Heart right ventricle (tissue), 16 donors: ENCODE data around the gene LCORL. TPM values are rescaled to one million over a fixed set of nuclear protein-coding genes. Genes with fewer than 3 reads are reported as not detected.
"Not testable (repeated sequence)": the region's sequence is repeated elsewhere in the genome, so short reads cannot be mapped to it uniquely, and the experiment has no call there.

Source experiments
- ATAC-seq, 8 donors: fragments of 200-7000 bp; cut with Tn5 transposase; one replicate each; pipeline ENCODE4 v1.9.1; 2020; ENCODE audit warnings: mild to moderate bottlenecking in 8 of 8, moderate library complexity in 8 of 8, moderate number of reproducible peaks in 1 of 8
- DNase-seq, 2 donors: peaks; one replicate each; pipeline ENCODE4 v3.0.0-alpha.2; 2020
- H3K27ac ChIP-seq, 10 donors: fragments of 200-600 bp; sonication (generic) in 2 of 10; one replicate each; pipeline versions ENCODE4 v1.5.0 to v1.8.0; 2020 to 2022; ENCODE audit warnings: mild to moderate bottlenecking in 3 of 10
- H3K27me3 ChIP-seq, 7 donors: fragments of 200-600 bp; one replicate each; pipeline ENCODE4 v1.8.0; 2021 to 2022; ENCODE audit warnings: mild to moderate bottlenecking in 2 of 7
- H3K36me3 ChIP-seq, 9 donors: fragments of 200-600 bp; sonication (generic) in 1 of 9; one replicate each; pipeline versions ENCODE4 v1.5.0 to v1.8.0; 2020 to 2022; ENCODE audit warnings: mild to moderate bottlenecking in 2 of 9
- H3K4me1 ChIP-seq, 9 donors: fragments of 200-600 bp; sonication (generic) in 1 of 9; one replicate each; pipeline versions ENCODE4 v1.5.0 to v1.8.0; 2020 to 2022; ENCODE audit warnings: mild to moderate bottlenecking in 4 of 9
- H3K4me3 ChIP-seq, 10 donors: fragments of 200-600 bp; sonication (generic) in 2 of 10; one replicate each; pipeline versions ENCODE4 v1.5.0 to v1.8.0; 2020 to 2022; ENCODE audit warnings: mild to moderate bottlenecking in 7 of 10, moderate library complexity in 2 of 10
- H3K9me3 ChIP-seq, 11 donors: fragments of 200-600 bp in 10 of 11; sonication (generic) in 2 of 11; one replicate each; pipeline versions ENCODE4 v1.5.0 to v1.8.0; 2013 to 2022; ENCODE audit warnings: mild to moderate bottlenecking in 2 of 11, control low read depth in 1 of 11, moderate library complexity in 1 of 11
- WGBS, 2 donors: extraction: QIAGEN DNeasy Blood & Tissue Kit; methylation state at CpG; one replicate each; pipeline ENCODE4 v1.1.7; 2013; ENCODE audit warnings: inconsistent platforms in 1 of 2; 5-methylcytosine and 5-hydroxymethylcytosine counted together
- intact Hi-C, 10 donors: fragments of 100-400 bp; cut with DNase I; formaldehyde crosslinking; loops; one replicate each; pipeline versions ENCODE4 v1.11.1 to v1.14.2; 2022
- polyA plus RNA-seq, 2 donors: library from polyadenylated mRNA; stranded (reverse); fragments of 200-250 nt; gene quantifications; one replicate each; pipeline ENCODE4 v1.2.3, GENCODE V29; 2013
- total RNA-seq, 10 donors: library from RNA; stranded (reverse); fragmentation: NEBNext Ultra II Directional in 3 of 10; extraction: Animal tissue kit (Norgen Biotek cat#: 25700) in 3 of 10; gene quantifications; one replicate each; pipeline versions ENCODE4 v1.2.1 to v1.2.4, GENCODE V29; 2021 to 2023
- TF ChIP-seq, protein P1 (sequence below), 9 donors: fragments of 200-600 bp; sonication (generic) in 2 of 9; IDR thresholded peaks; one replicate each; pipeline versions ENCODE4 v1.5.0 to v1.8.0; 2021 to 2022; ENCODE audit warnings: antibody characterized with exemption in 9 of 9, mild to moderate bottlenecking in 5 of 9, moderate library complexity in 1 of 9
- donor health status: Arrhythmogenic right ventricular cardiomyopathy.
- donor health status: ischemic (EF 13 %, LVEDD 7.1; RV severe dilation, severe dysfunction).
- donor health status: healthy with polysubstance abuse.
- donor health status: DM: no; HTN: yes; CAD: no.
- donor health status: DM: no; HTN: no; CAD: no.
- donor health status: ischemic (EF 25% LVEDD 6.9; RV normal size, moderate dysfunction).
- donor health status: ischemic (EF 25% LVEDD 5.7; RV mildly dilated, moderate dysfunction).
- donor health status: healthy.
- donor health status: DM: yes; HTN: yes; CAD: no.
- donor health status: Ischemic cardiomyopathy.
- donor health status: ischemic (EF 35%, LVEDD 5.7; RV mildly dilated, moderate dysfunction).
- donor health status: nonischemic (EF 11% LVEDD 7.7; RV severe dilation, severe dysfunction).
- donor health status: DM: yes; HTN: yes; CAD: no.
- donor health status: PGD.
- donor health status: ischemic (EF 29% LVEDD 5.4; RV normal size, mild dysfunction).
- donor health status: nonischemic (EF 23%, LVEDD 6.1; RV moderate dilation, normal function).

The LCORL gene
- total and polyA plus RNA-seq, 12 donors, result 1.7 to 11.1 (median 6.4) TPM

DNA sequence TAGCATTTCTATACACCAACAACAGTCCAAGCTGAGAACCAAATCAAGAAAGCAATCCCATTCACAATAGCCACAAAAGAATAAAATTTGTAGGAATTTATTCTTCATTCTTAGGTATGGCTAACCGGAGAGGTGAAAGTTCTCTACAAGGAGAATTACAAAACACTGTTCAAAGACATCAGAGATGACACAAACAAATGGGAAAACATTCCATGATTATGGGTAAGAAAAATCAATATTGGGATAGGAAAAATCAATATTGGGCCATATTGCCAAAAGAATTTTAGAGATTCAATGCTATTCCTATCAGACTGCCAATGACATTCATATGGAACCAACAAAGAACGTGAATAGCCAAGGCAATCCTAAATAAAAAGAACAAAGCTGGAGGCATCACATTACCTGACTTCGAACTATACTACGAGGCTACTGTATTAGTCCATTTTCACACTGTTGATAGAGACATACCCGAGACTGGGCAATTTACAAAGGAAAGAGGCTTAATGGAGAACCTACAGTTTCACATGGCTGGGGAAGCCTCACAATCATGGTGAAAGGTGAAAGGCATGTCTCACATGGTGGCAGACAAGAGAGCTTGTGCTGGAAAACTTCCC lies 161.7 kb downstream of the LCORL start:
- 97 to 98% methylated on average over 5 of the region's 5 CpGs for WGBS, 2 donors
- Histone ChIP-seq H3K9me3 (peaks cover 0 to 33% (median 4%) of the 10 kb centered on the region in 11 donors), H3K4me1 (no peaks in the 10 kb centered on the region), H3K27ac (no peak overlapping the region), H3K27me3 (no peaks in the 10 kb centered on the region), H3K36me3 (peaks cover 0 to 7% (median 0%) of the 10 kb centered on the region in 9 donors), H3K4me3 (no peak overlapping the region)
- TF ChIP-seq, protein P1, sequence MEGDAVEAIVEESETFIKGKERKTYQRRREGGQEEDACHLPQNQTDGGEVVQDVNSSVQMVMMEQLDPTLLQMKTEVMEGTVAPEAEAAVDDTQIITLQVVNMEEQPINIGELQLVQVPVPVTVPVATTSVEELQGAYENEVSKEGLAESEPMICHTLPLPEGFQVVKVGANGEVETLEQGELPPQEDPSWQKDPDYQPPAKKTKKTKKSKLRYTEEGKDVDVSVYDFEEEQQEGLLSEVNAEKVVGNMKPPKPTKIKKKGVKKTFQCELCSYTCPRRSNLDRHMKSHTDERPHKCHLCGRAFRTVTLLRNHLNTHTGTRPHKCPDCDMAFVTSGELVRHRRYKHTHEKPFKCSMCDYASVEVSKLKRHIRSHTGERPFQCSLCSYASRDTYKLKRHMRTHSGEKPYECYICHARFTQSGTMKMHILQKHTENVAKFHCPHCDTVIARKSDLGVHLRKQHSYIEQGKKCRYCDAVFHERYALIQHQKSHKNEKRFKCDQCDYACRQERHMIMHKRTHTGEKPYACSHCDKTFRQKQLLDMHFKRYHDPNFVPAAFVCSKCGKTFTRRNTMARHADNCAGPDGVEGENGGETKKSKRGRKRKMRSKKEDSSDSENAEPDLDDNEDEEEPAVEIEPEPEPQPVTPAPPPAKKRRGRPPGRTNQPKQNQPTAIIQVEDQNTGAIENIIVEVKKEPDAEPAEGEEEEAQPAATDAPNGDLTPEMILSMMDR (IDR thresholded peaks at IDR 0.05), result no peak
- intact Hi-C loops, result no loop called here
- ATAC-seq, result no peak
- no peak for DNase-seq

DNA sequence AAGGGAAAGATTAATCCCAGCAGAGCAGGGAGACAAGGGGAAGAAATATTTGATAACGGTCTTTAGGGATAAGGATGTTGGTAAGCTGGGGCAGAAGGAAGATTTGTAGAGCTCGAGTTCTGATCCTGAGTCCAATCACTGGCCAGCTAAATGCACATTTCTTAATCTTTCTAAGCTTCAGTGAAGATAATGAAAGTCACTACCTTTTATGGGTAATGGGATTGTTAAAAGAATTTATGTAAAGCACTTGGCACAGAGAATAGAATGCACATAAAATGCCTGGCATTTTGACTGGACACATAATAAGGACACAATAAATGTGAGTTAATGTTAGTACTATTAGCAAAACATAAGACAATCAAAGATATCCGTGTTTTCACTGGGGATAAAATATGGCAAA lies 167.5 kb downstream of the LCORL start:
- Histone ChIP-seq H3K4me3 (no peak overlapping the region), H3K36me3 (no peaks in the 10 kb centered on the region), H3K9me3 (peaks cover 0 to 11% (median 0%) of the 10 kb centered on the region in 11 donors), H3K4me1 (no peaks in the 10 kb centered on the region), H3K27ac (no peak overlapping the region), H3K27me3 (no peaks in the 10 kb centered on the region)
- TF ChIP-seq, protein P1 (IDR thresholded peaks at IDR 0.05), result no peak
- 77 to 95% methylated on average over 3 of the region's 3 CpGs for WGBS, 2 donors
- intact Hi-C loops, result no loop called here
- ATAC-seq, result no peak
- DNase-seq, result no peak

DNA sequence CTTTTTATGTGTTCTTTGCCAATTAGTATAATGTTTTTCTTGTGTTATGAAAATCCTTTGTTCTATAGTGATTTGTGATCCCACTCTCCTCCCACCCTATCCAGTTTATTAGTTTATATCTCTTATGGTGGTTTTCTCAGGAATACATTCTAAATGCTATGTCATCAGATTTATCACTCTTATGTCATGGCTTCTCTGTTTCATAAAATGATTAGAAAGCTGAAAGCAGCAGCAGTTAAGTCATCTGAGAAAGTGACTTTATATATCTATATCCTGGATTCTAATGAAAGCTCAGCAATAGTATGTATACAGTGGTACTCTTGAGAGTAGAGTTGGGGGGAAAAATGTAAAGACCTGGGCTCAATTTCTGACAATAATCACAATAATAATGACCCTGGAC lies 169.6 kb downstream of the LCORL start:
- Histone ChIP-seq H3K36me3 (peaks cover 0 to 5% (median 0%) of the 10 kb centered on the region in 9 donors), H3K27me3 (no peaks in the 10 kb centered on the region), H3K4me1 (no peaks in the 10 kb centered on the region), H3K4me3 (no peak overlapping the region), H3K27ac (no peak overlapping the region), H3K9me3 (peaks cover 0 to 7% (median 0%) of the 10 kb centered on the region in 11 donors)
- intact Hi-C loops, result no loop called here
- no peak for ATAC-seq
- no peak for DNase-seq
- TF ChIP-seq, protein P1 (IDR thresholded peaks at IDR 0.05), result no peak

DNA sequence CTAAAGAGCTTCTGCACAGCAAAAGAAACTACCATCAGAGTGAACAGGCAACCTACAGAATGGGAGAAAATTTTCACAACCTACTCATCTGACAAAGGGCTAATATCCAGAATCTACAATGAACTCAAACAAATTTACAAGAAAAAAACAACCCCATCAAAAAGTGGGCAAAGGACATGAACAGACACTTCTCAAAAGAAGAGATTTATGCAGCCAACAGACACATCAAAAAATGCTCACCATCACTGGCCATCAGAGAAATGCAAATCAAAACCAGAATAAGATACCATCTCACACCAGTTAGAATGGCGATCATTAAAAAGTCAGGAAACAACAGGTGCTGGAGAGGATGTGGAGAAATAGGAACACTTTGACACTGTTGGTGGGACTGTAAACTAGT lies 171.3 kb downstream of the LCORL start:
- H3K9me3 ChIP-seq, H3K4me3 ChIP-seq, H3K4me1 ChIP-seq, H3K27ac ChIP-seq, H3K27me3 ChIP-seq, ATAC-seq, DNase-seq, intact Hi-C loops: not testable (repeated sequence)
- H3K36me3 ChIP-seq, result peaks cover 0 to 18% (median 0%) of the 10 kb centered on the region in 9 donors
- 96 to 100% methylated on average over 1 of the region's 1 CpG for WGBS, 2 donors

DNA sequence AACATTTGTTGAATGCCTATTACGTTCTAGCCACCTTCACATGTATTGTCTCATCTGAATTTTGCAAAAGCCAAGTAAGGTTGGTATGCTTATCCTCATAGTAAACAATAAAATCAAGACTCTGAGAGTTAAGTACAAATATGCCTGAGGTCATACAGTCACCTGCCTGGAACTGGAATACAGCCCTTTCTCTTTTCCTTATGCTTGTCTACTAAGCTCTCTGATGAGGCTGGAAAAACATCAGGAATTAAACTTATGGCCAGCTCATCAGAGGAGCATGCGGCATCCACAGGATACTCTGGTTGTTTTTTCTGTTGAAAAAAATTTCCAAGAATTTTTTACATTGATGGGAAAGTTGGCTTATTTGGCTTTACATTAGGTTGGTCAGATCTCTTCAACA lies 175.3 kb downstream of the LCORL start:
- TF ChIP-seq, protein P1 (IDR thresholded peaks at IDR 0.05), result no peak
- no peak overlapping the region for H3K4me3 ChIP-seq
- H3K4me1 ChIP-seq, result no peaks in the 10 kb centered on the region
- 88 to 95% methylated on average over 2 of the region's 2 CpGs for WGBS, 2 donors
- H3K27me3 ChIP-seq, result no peaks in the 10 kb centered on the region
- peaks cover 0 to 57% (median 0%) of the 10 kb centered on the region in 9 donors for H3K36me3 ChIP-seq
- H3K27ac ChIP-seq, result no peak overlapping the region
- no peak for ATAC-seq
- DNase-seq, result no peak
- H3K9me3 ChIP-seq, result peaks cover 0 to 7% (median 0%) of the 10 kb centered on the region in 11 donors
- intact Hi-C loops, result no loop called here
